IMR-90 (cell line): ENCODE data around the gene ANKK1. TPM values are rescaled to one million over a fixed set of nuclear protein-coding genes. Genes with fewer than 3 reads are reported as not detected.

Source experiments
- ATAC-seq: fragments of 200-7000 bp; cut with Tn5 transposase; 2 replicates; pipeline ENCODE4 v1.9.1; 2020; ENCODE audit warnings: low read depth, mild to moderate bottlenecking, moderate library complexity
- BruUV-seq: library from RNA; stranded (reverse); fragments of 400-500 nt; replicated peaks from 2 replicates; lab custom pipeline; 2021; lab: Mats Ljungman, UMichigan
- CTCF ChIA-PET: fragments of 300-600 bp; formaldehyde crosslinking; extraction: SDS; loops from one replicate; lab custom pipeline; 2021; ENCODE audit warnings: antibody characterized with exemption; lab: Yijun Ruan, JAX
- POLR2A ChIA-PET: fragments of 300-600 bp; sonication (Branson Sonifier 250); formaldehyde crosslinking; loops from one replicate; lab custom pipeline; 2022; ENCODE audit warnings: antibody characterized with exemption; ENCODE audit not compliant: unreplicated experiment; lab: Charles Lee
- DNase-seq: peaks from one replicate; pipeline ENCODE4 v3.0.0; 2013
- H2AFZ ChIP-seq: replicated peaks from 2 replicates; pipeline ENCODE3; 2013; ENCODE audit warnings: low read length, mild to moderate bottlenecking; ENCODE audit not compliant: poor library complexity
- H2AK5ac ChIP-seq: 2 replicates; pipeline ENCODE4 v1.6.1; 2013; ENCODE audit warnings: low read depth, low read length, inconsistent platforms
- H2AK9ac ChIP-seq: replicated peaks from 2 replicates; pipeline ENCODE3; 2013; ENCODE audit warnings: mild to moderate bottlenecking, low read depth, low read length, moderate library complexity; ENCODE audit not compliant: poor library complexity
- H2BK120ac ChIP-seq: 2 replicates; pipeline ENCODE4 v1.6.1; 2013; ENCODE audit warnings: low read depth, low read length, inconsistent platforms
- H2BK15ac ChIP-seq: 3 replicates; pipeline ENCODE4 v1.6.1; 2013; ENCODE audit warnings: low read depth, low read length, inconsistent platforms
- H2BK20ac ChIP-seq: 2 replicates; pipeline ENCODE4 v1.6.1; 2013; ENCODE audit warnings: low read depth, mild to moderate bottlenecking, inconsistent platforms, low read length, moderate library complexity
- H2BK5ac ChIP-seq: 2 replicates; pipeline ENCODE4 v1.6.1; 2013; ENCODE audit warnings: mild to moderate bottlenecking, low read depth, low read length, inconsistent platforms; ENCODE audit not compliant: poor library complexity, severe bottlenecking
- H3K14ac ChIP-seq: replicated peaks from 2 replicates; pipeline ENCODE4 v1.6.1; 2013; ENCODE audit warnings: low read depth, low read length, inconsistent platforms
- H3K18ac ChIP-seq: 2 replicates; pipeline ENCODE4 v1.6.1; 2013; ENCODE audit warnings: low read depth, low read length, control low read depth
- H3K23ac ChIP-seq: 2 replicates; pipeline ENCODE4 v1.6.1; 2013; ENCODE audit warnings: low read depth, low read length, inconsistent platforms
- H3K27ac ChIP-seq: 2 replicates; pipeline ENCODE4 v1.5.1; 2013; ENCODE audit warnings: mild to moderate bottlenecking, control low read depth, low read length; ENCODE audit not compliant: insufficient read depth
- H3K27me3 ChIP-seq: 2 replicates; pipeline ENCODE4 v1.6.1; 2013; ENCODE audit warnings: low read length; ENCODE audit not compliant: control insufficient read depth, insufficient read depth
- H3K36me3 ChIP-seq: 2 replicates; pipeline ENCODE4 v1.6.1; 2013; ENCODE audit warnings: low read length, mixed read lengths; ENCODE audit not compliant: control insufficient read depth, insufficient read depth
- H3K4ac ChIP-seq: 2 replicates; pipeline ENCODE4 v1.6.1; 2013; ENCODE audit warnings: low read depth, low read length, inconsistent platforms
- H3K4me1 ChIP-seq: 2 replicates; pipeline ENCODE4 v1.6.1; 2013; ENCODE audit warnings: low read length, mixed read lengths; ENCODE audit not compliant: control insufficient read depth, insufficient read depth
- H3K4me2 ChIP-seq: 2 replicates; pipeline ENCODE4 v1.6.1; 2013; ENCODE audit warnings: low read depth, mild to moderate bottlenecking, control low read depth, low read length, moderate library complexity
- H3K4me3 ChIP-seq: 2 replicates; pipeline ENCODE4 v1.5.1; 2013; ENCODE audit warnings: low read depth, mild to moderate bottlenecking, control low read depth, low read length, moderate library complexity; ENCODE audit not compliant: insufficient read depth
- H3K56ac ChIP-seq: 2 replicates; pipeline ENCODE4 v1.6.1; 2013; ENCODE audit warnings: low read length, inconsistent platforms; ENCODE audit not compliant: insufficient read depth; ENCODE audit errors: extremely low read depth
- H3K79me1 ChIP-seq, 2 experiments: 2 replicates each; pipeline ENCODE4 v1.6.1; 2013; ENCODE audit warnings: low read length in 2 of 2, inconsistent platforms in 1 of 2, low read depth in 1 of 2
- H3K9ac ChIP-seq: 2 replicates; pipeline ENCODE4 v1.6.1; 2013; ENCODE audit warnings: low read depth, low read length, control low read depth
- H3K9me1 ChIP-seq: 2 replicates; pipeline ENCODE4 v1.6.1; 2013; ENCODE audit warnings: low read length, inconsistent platforms; ENCODE audit not compliant: insufficient read depth
- H3K9me3 ChIP-seq: 2 replicates; pipeline ENCODE4 v1.6.1; 2013; ENCODE audit warnings: low read length; ENCODE audit not compliant: control insufficient read depth, insufficient read depth
- H4K20me1 ChIP-seq: 2 replicates; pipeline ENCODE4 v1.6.1; 2013; ENCODE audit warnings: low read length, inconsistent platforms; ENCODE audit not compliant: insufficient read depth
- H4K5ac ChIP-seq: 2 replicates; pipeline ENCODE4 v1.6.1; 2013; ENCODE audit warnings: mild to moderate bottlenecking, low read depth, low read length, control low read depth
- H4K8ac ChIP-seq, 2 experiments: 2 replicates each; pipeline ENCODE4 v1.6.1; 2013; ENCODE audit warnings: low read depth in 2 of 2, low read length in 2 of 2, control low read depth in 1 of 2, inconsistent platforms in 1 of 2
- H4K91ac ChIP-seq: 2 replicates; pipeline ENCODE4 v1.6.1; 2013; ENCODE audit warnings: low read depth, low read length, inconsistent platforms; ENCODE audit not compliant: insufficient read depth
- BHLHE40 ChIP-seq: fragments of 150-350 bp; IDR thresholded peaks from 2 replicates; pipeline ENCODE4 v1.6.1; 2016; ENCODE audit warnings: mild to moderate bottlenecking, low read depth, low read length
- CEBPB ChIP-seq: IDR thresholded peaks from 2 replicates; pipeline ENCODE4 v1.6.1; 2012; ENCODE audit warnings: low read depth, low read length, improper control_type of control experiment
- CHD1 ChIP-seq: IDR thresholded peaks from 2 replicates; pipeline ENCODE4 v1.6.1; 2012; ENCODE audit warnings: low read depth, low read length, improper control_type of control experiment
- FOS ChIP-seq: fragments of 150-350 bp; IDR thresholded peaks from 2 replicates; pipeline ENCODE4 v1.6.1; 2016; ENCODE audit warnings: low read depth, low read length
- MAFK ChIP-seq: IDR thresholded peaks from 2 replicates; pipeline ENCODE4 v1.6.1; 2012; ENCODE audit warnings: low read depth, low read length, improper control_type of control experiment
- MAZ ChIP-seq: IDR thresholded peaks from 2 replicates; pipeline ENCODE4 v1.6.1; 2012; ENCODE audit warnings: low read depth, mild to moderate bottlenecking, low read length, improper control_type of control experiment, moderate library complexity, borderline replicate concordance
- MXI1 ChIP-seq: IDR thresholded peaks from 2 replicates; pipeline ENCODE4 v1.6.1; 2012; ENCODE audit warnings: low read depth, mild to moderate bottlenecking, low read length, moderate library complexity, borderline replicate concordance
- NFE2L2 ChIP-seq: fragments of 150-350 bp; IDR thresholded peaks from 2 replicates; pipeline ENCODE4 v1.6.1; 2016; ENCODE audit warnings: low read depth, mild to moderate bottlenecking, low read length
- POLR2A ChIP-seq: IDR thresholded peaks from 2 replicates; pipeline ENCODE4 v1.6.1; 2012; ENCODE audit warnings: mild to moderate bottlenecking, low read depth, low read length
- RAD21 ChIP-seq: IDR thresholded peaks from 2 replicates; pipeline ENCODE4 v1.6.1; 2012; ENCODE audit warnings: low read length, improper control_type of control experiment
- RCOR1 ChIP-seq: IDR thresholded peaks from 2 replicates; pipeline ENCODE4 v1.6.1; 2012; ENCODE audit warnings: mild to moderate bottlenecking, low read length, improper control_type of control experiment; ENCODE audit not compliant: insufficient replicate concordance
- RFX5 ChIP-seq: IDR thresholded peaks from 2 replicates; pipeline ENCODE4 v1.8.0; 2012; ENCODE audit warnings: low read depth, mild to moderate bottlenecking, low read length, moderate library complexity
- SMC3 ChIP-seq: fragments of 150-350 bp; IDR thresholded peaks from 2 replicates; pipeline ENCODE4 v1.6.1; 2016; ENCODE audit warnings: low read depth, mild to moderate bottlenecking, antibody characterized with exemption, low read length, moderate library complexity
- WGBS, 2 experiments: methylation state at CpG; one replicate each; pipeline versions ENCODE4 v1.1.5 to v1.1.7; 2013; ENCODE audit warnings: missing lambda C conversion rate in 2 of 2; ENCODE audit not compliant: insufficient read length in 1 of 2; ENCODE audit errors: extremely low coverage in 2 of 2; 5-methylcytosine and 5-hydroxymethylcytosine counted together
- dilution Hi-C: fragments of 300-500 bp; cut with HindIII; formaldehyde crosslinking; loops from one replicate; pipeline ENCODE4 v1.14.3; 2018; ENCODE audit warnings: low sequenced_read_pairs; ENCODE audit not compliant: unreplicated experiment
- in situ Hi-C: fragments of 300-500 bp; cut with MboI; formaldehyde crosslinking; loops from 3 replicates; pipeline ENCODE4 v1.14.3; 2019; ENCODE audit warnings: low sequenced_read_pairs, inconsistent platforms, mixed read lengths
- intact Hi-C: fragments of 100-400 bp; cut with micrococcal nuclease; formaldehyde crosslinking; loops from 2 replicates; pipeline ENCODE4 v1.10.0; 2022
- polyA plus RNA-seq, 3 experiments: library from polyadenylated mRNA; depleted of rRNA; stranded (reverse); fragments of >200 nt; gene quantifications; 2 replicates each; pipeline ENCODE4 v1.2.3, GENCODE V29; 2012; ENCODE audit warnings: low replicate concordance in 1 of 3
- total RNA-seq: library from RNA; depleted of rRNA; stranded (reverse); fragments of >200 nt; gene quantifications from 2 replicates; pipeline ENCODE4 v1.2.3, GENCODE V29; 2012
- TF ChIP-seq, protein P1 (sequence below): fragments of 150-350 bp; IDR thresholded peaks from 2 replicates; pipeline ENCODE4 v1.6.1; 2017; ENCODE audit warnings: mild to moderate bottlenecking, antibody characterized with exemption, low read length, low read depth
- TF ChIP-seq, protein P2 (sequence below): conservative IDR thresholded peaks from 2 replicates; pipeline ENCODE4 v1.5.1; 2012; ENCODE audit warnings: mild to moderate bottlenecking, low read depth, low read length, improper control_type of control experiment
- TF ChIP-seq, protein P3 (sequence below): fragments of 150-350 bp; IDR thresholded peaks from 2 replicates; pipeline ENCODE4 v1.6.1; 2016; ENCODE audit warnings: low read depth, mild to moderate bottlenecking, low read length, moderate library complexity, borderline replicate concordance

ANKK1 gene
- total and polyA plus RNA-seq, 2 of the 4 experiments (the other 2 are of a cell fraction), result not detected

- in situ Hi-C loops (no loop called here), dilution Hi-C loops (no loop called here), intact Hi-C loops (no loop called here)
- no peak overlapping the region for H3K14ac ChIP-seq
- no peak overlapping the region for H2BK20ac ChIP-seq
- no peaks in the 10 kb centered on the region for H4K20me1 ChIP-seq
- no peaks in the 10 kb centered on the region for H3K79me1 ChIP-seq
- no peak overlapping the region for H3K23ac ChIP-seq
- no peaks in the 10 kb centered on the region for H3K4me1 ChIP-seq
- H2AK9ac ChIP-seq, result no peak overlapping the region
- CTCF ChIA-PET, result no interaction called here
- no peak overlapping the region for H3K56ac ChIP-seq
- no peak overlapping the region for H3K9ac ChIP-seq
- H3K18ac ChIP-seq, result no peak overlapping the region
- H4K8ac ChIP-seq, result no peak overlapping the region
- no peaks in the 10 kb centered on the region for H3K9me3 ChIP-seq
- POLR2A ChIA-PET, result no interaction called here
- no peak overlapping the region for H2BK15ac ChIP-seq
- H2BK5ac ChIP-seq, result no peak overlapping the region
- DNase-seq (no peak), ATAC-seq (no peak)
- no peak overlapping the region for H3K27ac ChIP-seq
- no TSS peak for BruUV-seq
- H3K36me3 ChIP-seq, result no peaks in the 10 kb centered on the region
- no CpG with 5 or more reads among the region's 3 CpGs for WGBS, 2 experiments
- no peak overlapping the region for H2AFZ ChIP-seq
- no peak overlapping the region for H4K91ac ChIP-seq
- H2BK120ac ChIP-seq, result no peak overlapping the region
- no peak overlapping the region for H2AK5ac ChIP-seq
- H3K4ac ChIP-seq, result no peak overlapping the region
- H3K4me2 ChIP-seq, result no peak overlapping the region
- TF ChIP-seq, protein P1, sequence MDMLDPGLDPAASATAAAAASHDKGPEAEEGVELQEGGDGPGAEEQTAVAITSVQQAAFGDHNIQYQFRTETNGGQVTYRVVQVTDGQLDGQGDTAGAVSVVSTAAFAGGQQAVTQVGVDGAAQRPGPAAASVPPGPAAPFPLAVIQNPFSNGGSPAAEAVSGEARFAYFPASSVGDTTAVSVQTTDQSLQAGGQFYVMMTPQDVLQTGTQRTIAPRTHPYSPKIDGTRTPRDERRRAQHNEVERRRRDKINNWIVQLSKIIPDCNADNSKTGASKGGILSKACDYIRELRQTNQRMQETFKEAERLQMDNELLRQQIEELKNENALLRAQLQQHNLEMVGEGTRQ, result no peak
- TF ChIP-seq CEBPB (no peak), MAFK (no peak), CHD1 (no peak), FOS (no peak), BHLHE40 (no peak), NFE2L2 (no peak), MAZ (no peak), POLR2A (no peak), RCOR1 (no peak), RAD21 (no peak), MXI1 (no peak), RFX5 (no peak), SMC3 (no peak)
- TF ChIP-seq, protein P2, sequence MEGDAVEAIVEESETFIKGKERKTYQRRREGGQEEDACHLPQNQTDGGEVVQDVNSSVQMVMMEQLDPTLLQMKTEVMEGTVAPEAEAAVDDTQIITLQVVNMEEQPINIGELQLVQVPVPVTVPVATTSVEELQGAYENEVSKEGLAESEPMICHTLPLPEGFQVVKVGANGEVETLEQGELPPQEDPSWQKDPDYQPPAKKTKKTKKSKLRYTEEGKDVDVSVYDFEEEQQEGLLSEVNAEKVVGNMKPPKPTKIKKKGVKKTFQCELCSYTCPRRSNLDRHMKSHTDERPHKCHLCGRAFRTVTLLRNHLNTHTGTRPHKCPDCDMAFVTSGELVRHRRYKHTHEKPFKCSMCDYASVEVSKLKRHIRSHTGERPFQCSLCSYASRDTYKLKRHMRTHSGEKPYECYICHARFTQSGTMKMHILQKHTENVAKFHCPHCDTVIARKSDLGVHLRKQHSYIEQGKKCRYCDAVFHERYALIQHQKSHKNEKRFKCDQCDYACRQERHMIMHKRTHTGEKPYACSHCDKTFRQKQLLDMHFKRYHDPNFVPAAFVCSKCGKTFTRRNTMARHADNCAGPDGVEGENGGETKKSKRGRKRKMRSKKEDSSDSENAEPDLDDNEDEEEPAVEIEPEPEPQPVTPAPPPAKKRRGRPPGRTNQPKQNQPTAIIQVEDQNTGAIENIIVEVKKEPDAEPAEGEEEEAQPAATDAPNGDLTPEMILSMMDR, result no peak
- TF ChIP-seq, protein P3, sequence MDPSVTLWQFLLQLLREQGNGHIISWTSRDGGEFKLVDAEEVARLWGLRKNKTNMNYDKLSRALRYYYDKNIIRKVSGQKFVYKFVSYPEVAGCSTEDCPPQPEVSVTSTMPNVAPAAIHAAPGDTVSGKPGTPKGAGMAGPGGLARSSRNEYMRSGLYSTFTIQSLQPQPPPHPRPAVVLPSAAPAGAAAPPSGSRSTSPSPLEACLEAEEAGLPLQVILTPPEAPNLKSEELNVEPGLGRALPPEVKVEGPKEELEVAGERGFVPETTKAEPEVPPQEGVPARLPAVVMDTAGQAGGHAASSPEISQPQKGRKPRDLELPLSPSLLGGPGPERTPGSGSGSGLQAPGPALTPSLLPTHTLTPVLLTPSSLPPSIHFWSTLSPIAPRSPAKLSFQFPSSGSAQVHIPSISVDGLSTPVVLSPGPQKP, result no peak
- H3K4me3 ChIP-seq, result no peak overlapping the region
- no peak overlapping the region for H4K5ac ChIP-seq
- peaks cover 19% of the 10 kb centered on the region for H3K27me3 ChIP-seq
- no peaks in the 10 kb centered on the region for H3K9me1 ChIP-seq
Measured at GRCh38 chr11:113409526-113409925, 21.9 kb downstream of the ANKK1 start.
